ENCODE results near the gene SLC7A10. TPM values are rescaled to one million over a fixed set of nuclear protein-coding genes. Genes with fewer than 3 reads are reported as not detected.
A peak's percentile ranks its signal among the peaks of the same experiment; 100 is the strongest.
"Not testable (repeated sequence)": the region's sequence is repeated elsewhere in the genome, so short reads cannot be mapped to it uniquely, and the experiment has no call there.

SLC7A10 gene
- total RNA-seq, 1 experiment from 2014 or later = not detected

DNA sequence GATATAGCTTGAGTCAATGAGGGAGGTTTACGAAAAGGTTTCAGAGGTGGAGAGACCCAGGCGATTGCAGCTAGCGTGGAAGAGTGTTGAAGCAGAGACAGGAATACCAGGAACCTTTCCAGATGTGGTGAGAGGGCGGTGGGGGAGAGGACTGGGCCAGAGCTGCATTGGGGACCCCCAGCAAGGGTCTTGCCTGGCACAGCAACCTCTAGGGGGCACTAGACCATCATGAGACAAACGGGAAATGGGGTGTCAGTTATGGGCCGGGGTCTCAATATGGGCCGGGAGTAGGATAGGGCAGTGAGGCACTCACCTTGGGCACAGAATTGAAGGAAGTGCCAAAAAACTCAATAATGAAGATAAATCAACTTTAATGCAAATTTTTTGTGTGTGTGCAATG is 33.6 kb downstream of the SLC7A10 start:
- H3K9me3 ChIP-seq = no peaks in the 10 kb centered on the region
- DNase-seq = no peak
- H3K4me3 ChIP-seq = no peak overlapping the region
- peaks cover 8% of the 10 kb centered on the region for H3K36me3 ChIP-seq
- no peaks in the 10 kb centered on the region for H3K27me3 ChIP-seq

DNA sequence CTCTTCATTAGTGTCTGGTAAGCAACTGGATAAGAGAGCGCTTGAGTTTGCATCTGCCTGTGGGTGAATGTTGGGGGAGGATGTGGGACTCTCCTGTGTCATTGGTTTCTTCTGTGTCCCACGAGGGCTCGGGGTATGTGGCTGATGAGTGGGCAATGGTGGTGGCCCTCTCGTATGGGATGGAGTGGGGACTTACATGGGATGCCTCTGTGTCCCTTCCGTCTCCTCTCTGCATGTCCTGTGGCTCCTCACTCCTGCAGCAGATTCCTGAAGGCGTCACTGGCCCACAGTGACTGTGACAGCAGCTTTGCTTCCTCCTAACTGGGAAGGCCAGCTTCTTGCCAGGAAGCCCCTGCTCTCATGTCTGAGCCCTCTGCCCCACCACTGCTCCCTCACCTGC is 34.1 kb downstream of the SLC7A10 start:
- no peak for DNase-seq
- Histone ChIP-seq H3K36me3 (peaks cover 3% of the 10 kb centered on the region), H3K9me3 (no peaks in the 10 kb centered on the region), H3K27me3 (no peaks in the 10 kb centered on the region), H3K4me3 (no peak overlapping the region)

DNA sequence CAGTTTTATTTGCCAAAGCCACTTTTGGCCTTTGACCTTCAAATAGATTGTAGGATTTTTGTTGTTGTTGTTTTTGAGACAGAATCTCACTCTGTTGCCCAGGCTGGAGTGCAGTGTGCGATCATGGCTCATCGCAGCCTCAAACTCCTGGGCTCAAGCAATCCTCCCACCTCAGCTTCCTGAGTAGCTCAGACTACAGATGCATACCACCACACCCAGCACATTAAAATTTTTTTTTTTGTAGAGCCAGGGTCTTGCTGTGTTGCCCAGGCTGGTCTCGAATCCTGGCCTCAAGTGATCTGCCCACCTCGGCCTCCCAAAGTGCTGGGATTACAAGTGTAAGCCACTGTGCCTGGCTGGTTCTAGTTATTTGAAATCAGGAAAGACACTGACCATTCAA is 34.6 kb downstream of the SLC7A10 start:
- not testable (repeated sequence) for H3K27me3 ChIP-seq, H3K36me3 ChIP-seq, H3K9me3 ChIP-seq, DNase-seq, H3K4me3 ChIP-seq

DNA sequence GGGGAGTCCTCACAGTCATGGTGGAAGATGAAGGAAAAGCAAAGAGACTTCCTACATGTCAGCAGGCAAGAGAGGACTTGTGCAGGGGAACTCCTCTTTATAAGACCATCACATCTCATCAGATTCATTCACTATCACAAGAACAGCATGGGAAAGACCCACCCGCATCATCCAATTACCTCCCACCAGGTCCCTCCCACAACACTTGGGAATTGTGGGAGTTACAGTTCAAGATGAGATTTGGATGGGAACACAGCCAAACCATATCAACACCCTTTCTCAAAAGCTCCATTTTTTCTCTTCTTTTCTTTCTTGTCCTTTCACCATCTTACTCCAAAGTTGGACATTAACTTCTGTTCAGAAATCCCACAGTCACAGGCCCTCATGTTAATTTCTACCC is 36.2 kb downstream of the SLC7A10 start:
- Histone ChIP-seq H3K36me3 (no peaks in the 10 kb centered on the region), H3K4me3 (no peak overlapping the region), H3K27me3 (no peaks in the 10 kb centered on the region), H3K9me3 (no peaks in the 10 kb centered on the region)
- no peak for DNase-seq

DNA sequence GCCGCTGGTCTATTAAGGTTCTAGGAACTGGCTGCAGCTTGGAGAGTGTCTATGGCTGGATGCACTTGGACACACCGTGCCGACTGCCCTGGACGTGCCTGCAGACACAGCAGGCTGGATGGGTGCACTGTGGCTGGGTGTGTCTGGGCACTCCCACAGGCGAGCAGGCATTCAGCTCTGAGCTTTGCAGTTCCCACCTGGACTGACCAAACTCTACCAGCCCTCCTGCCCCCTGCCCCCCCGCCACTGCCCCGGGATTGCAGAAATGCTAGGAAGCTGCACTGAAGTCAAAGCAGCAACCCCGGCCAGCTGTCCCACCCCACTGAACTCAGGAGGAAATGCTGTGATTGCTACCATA is 38.5 kb downstream of the SLC7A10 start:
- Histone ChIP-seq H3K4me3 (no peak overlapping the region), H3K9me3 (no peaks in the 10 kb centered on the region), H3K27me3 (no peaks in the 10 kb centered on the region), H3K36me3 (no peaks in the 10 kb centered on the region)
- DNase-seq = no peak

DNA sequence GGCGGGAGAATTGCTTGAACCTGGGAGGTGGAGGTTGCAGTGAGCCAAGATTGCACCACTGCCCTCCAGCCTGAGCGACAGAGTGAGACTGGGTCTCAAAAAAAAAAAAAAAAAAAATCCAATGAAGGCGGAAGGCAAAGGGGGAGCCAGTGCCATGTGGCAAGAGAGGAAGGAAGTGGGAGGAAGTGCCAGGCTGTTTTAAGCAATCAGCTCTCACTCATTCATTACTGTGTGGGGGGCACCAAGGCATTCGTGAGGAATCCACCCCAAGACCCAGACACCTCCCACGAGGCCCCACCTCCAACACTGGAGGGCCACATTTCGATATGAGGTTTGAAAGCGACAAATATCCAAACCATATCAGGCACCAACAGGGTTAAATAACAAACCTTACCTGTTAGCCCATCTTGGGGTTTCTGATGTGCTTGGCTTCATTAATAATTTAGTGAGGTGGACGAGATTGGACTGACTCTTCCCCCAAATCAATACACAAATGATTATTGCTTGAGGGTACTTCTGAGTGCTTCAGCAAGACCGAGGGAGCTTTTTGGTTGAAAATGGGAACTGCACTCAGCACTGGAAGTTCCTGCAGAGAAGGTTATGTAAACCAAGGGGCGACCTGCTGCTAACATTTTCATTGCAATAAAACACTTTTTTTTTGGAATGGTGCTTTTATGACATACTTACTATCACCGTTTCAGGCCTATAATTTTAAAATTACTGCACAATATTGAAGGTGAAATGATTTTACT is 39.0 kb downstream of the SLC7A10 start:
- Histone ChIP-seq H3K9me3 (no peaks in the 10 kb centered on the region), H3K4me3 (no peak overlapping the region), H3K27me3 (no peaks in the 10 kb centered on the region), H3K36me3 (no peaks in the 10 kb centered on the region)
- no peak for DNase-seq

DNA sequence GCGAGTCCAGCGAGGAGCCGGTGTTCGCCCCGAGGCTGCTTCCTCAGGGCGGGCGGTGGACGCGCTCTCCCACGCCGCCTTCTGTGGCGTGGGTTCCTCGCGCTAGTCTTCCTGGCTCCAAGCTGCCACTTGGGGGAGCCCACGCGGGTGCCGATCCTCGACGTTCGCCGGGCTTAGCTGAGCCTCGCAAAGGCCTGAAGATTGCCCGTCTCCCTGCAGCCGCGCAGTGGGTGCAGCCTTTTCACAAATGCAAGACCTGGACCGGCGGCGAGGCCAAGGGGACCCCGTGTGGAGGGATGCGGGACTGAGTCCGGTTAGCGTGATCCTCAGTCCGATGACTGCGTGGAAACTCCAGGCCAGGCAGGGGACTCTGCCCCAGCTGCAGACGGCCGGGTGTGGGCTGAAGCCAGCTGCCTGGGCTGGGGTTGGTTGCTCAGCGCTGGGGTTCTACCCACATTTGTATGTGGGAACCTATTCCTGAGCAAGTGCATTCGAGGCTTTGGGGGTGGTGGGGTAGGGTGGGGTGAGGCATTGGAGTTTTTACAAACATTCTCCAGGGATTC is 48.2 kb downstream of the SLC7A10 start:
- Histone ChIP-seq H3K4me3 (peak overlapping the region; percentile 42), H3K36me3 (no peaks in the 10 kb centered on the region), H3K9me3 (no peaks in the 10 kb centered on the region), H3K27me3 (no peaks in the 10 kb centered on the region)
- peak; percentile 76 for DNase-seq

DNA sequence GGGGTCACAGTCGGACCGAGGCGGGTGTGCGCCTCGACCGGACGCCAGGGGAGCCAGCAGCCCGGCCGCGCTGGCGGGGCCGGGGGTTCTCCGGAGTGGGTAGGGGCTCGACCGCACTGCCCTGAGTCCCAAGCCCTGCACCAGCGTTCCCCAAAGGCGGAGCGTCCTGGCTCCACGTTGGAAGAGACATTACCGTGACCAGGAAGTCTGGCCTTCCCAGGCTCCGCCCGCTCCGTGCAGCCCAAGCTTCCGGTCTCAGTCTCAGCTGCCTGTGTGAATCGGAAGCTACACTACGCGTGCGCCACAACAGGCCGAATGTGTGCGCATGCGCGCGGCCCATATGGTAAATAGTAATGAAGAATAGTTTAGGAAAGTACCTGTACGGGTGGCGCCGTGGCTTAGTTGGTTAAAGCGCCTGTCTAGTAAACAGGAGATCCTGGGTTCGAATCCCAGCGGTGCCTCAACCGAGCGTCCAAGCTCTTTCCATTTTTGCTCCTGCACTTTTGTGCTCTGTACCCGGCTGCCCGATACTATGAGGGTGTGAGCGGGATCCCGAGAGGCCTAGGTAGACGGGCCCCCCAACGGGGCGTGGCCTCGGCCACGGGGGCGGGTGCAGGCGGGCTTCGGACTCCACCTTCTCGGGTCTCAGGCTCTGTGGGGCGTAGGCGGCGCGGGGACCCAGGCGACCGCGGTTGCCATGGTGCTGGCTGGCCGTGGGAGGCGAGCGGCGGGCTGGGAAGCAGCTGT is 48.8 kb downstream of the SLC7A10 start:
- no peaks in the 10 kb centered on the region for H3K27me3 ChIP-seq

DNA sequence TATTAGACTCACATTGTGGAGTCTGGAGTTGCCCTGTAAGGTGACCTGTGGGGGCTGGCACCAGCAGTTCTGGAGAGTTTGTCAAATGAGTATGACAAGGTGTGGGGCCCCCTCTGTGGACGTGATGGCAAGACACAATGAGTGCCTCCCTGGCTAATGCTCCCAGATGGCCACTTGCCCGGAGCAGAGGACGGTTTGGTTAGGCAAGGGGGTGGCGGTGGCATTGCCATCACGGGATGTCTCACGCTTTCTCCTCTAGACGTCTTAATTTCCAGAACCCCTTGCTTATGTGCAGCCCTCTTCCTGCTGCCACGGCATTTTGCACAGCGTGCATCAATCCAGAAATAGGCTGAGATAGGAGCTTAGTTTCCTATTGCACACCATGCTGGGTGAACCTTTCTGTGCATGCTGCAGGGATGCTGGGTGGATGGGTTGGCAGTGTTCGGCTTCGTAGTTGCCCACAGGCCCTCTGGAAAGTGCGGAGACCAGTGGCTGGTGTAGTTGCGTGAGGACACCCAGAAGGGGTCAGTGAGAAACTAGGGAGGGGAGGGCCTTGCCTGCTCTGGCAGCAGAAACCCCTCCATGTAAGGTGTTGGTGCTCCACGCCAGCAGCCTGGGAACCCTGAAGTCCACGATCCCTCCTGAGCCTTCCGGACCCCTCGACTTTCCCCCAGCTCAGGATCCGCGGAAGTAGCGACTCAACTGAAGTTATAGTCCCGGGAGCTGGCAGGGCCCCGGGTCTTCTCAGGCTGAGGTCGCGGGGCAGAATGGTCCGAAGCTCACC is 49.6 kb downstream of the SLC7A10 start:
- Histone ChIP-seq H3K9me3 (no peaks in the 10 kb centered on the region), H3K27me3 (no peaks in the 10 kb centered on the region), H3K4me3 (peak overlapping the region; percentile 83), H3K36me3 (no peaks in the 10 kb centered on the region)
- peak; percentile 57 for DNase-seq

More for the DNA sequence above, 48.8 kb downstream of the SLC7A10 start:
- no peaks in the 10 kb centered on the region for H3K36me3 ChIP-seq
- H3K9me3 ChIP-seq = no peaks in the 10 kb centered on the region
- DNase-seq = peak; percentile 100
- H3K4me3 ChIP-seq = peak overlapping the region; percentile 83

DNA sequence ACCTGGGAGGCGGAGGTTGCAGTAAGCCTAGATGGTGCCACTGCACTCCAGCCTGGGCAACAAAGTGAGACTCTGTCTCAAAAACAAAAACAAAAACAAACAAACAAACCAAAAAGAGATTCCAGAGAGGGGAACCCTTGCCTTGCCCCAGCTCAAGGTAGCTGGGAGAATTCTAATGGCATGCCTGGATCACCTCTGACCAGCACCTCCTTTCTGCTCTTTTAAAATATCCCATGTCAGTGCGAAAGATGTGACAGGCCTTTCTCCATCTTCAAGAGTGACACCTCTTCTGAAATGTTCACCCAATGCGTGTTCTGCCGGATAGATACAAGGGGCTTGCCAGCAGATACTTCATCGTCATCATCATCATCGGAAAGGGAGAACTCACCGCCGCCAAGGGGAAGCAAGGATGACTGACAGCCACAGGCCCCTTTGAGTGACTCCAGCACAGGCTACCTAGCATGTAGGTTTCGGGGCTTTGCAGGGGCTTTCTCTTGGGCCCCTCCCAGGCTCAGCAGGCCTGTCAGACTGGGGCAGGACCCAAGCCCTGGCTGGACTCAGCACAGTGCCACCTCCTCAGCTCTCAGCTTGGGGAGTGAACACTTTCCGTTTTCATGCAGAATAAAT is 50.4 kb downstream of the SLC7A10 start:
- H3K9me3 ChIP-seq = no peaks in the 10 kb centered on the region
- no peak for DNase-seq
- H3K27me3 ChIP-seq = no peaks in the 10 kb centered on the region
- no peak overlapping the region for H3K4me3 ChIP-seq
- H3K36me3 ChIP-seq = no peaks in the 10 kb centered on the region

DNA sequence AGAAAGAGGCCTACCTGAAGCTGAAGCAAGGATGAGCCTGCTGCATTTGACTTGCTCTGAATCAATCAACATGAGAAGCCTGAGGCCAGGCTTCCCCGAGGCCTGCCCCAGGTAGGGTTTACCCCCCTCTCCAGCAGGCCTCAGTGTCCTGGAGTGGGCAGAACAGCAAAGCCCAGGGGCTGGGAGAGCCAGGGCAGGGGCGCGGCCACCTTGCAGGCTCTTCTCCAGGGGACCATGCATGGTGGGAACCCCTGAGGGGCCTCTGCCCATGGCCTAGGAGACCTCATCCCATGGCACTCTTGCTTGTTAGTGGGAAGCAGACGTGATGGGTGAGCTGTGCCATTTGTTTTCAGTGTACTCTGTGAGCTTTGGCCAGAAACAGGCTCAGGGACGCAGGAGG is 51.5 kb downstream of the SLC7A10 start:
- Histone ChIP-seq H3K36me3 (no peaks in the 10 kb centered on the region), H3K27me3 (no peaks in the 10 kb centered on the region), H3K9me3 (no peaks in the 10 kb centered on the region), H3K4me3 (no peak overlapping the region)
- no peak for DNase-seq

DNA sequence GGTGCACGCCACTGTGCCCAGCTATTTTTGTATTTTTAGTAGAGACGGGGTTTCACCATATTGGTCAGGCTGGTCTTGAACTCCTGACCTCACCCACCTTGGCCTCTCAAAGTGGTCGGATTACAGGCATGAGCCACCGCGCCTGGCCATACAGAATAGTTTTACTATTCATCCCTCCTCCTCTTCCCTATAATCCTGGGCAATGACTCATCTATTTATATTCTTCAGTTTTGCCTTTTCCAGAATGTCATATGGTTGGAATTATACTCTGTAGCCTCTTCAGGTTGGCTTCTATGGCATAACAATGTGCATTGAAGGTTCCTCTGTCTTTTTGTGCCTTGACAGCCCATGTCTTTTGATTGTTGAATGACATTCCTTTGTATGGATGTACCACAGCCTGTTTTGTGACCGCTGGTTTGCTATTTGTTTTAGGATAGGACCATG is 53.7 kb downstream of the SLC7A10 start:
- peak; percentile 72 for DNase-seq
- H3K4me3 ChIP-seq = no peak overlapping the region

DNA sequence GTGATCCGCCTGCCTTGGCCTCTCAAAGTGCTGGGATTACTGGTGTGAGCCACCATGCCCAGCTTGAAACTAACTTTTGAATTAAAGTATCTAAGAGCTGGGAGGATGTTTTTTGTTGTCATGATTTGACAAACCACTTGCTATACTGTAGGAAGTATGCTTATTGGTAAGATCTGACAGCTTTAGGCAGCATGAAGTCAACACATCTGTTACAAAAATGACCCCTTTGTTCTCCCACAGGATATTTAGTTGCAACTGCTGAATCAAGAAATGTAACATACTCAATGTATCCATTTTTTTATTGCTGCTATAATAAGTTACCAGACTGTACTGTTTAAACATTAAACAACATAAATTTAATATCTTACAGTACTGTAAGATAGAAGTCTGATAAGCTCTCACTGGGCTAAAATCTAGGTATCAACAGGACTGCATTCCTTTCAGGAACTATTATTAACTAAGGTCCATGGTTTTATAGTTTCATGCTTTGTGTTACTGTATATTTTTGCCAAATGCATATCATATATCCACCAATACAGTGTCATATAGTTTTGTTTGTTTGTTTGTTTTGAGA is 54.3 kb downstream of the SLC7A10 start:
- Histone ChIP-seq H3K9me3 (peaks cover 13% of the 10 kb centered on the region), H3K36me3 (no peaks in the 10 kb centered on the region), H3K27me3 (no peaks in the 10 kb centered on the region), H3K4me3 (no peak overlapping the region)
- DNase-seq = no peak

More for the DNA sequence above, 53.7 kb downstream of the SLC7A10 start:
- Histone ChIP-seq H3K9me3 (peaks cover 13% of the 10 kb centered on the region), H3K27me3 (no peaks in the 10 kb centered on the region), H3K36me3 (no peaks in the 10 kb centered on the region)

DNA sequence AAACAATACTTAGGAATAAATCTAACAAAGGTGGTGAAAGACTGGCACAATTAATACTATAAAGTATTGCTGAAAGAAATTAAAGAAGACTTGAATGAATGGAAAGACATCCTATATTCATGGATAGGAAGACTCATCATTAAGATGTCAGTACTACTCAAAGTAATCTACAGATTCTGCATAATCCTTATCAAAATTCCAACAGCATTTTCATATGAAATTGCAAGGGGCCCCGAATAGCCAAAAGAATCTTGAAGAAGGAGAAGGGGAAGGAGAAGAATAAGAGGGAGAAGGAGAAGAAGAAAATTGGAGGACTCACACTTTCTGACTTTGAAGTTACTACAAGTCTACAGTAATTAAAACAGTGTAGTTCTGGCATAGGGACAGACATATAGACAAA is 57.1 kb downstream of the SLC7A10 start:
- Histone ChIP-seq H3K27me3 (no peaks in the 10 kb centered on the region), H3K9me3 (peaks cover 13% of the 10 kb centered on the region), H3K4me3 (no peak overlapping the region), H3K36me3 (no peaks in the 10 kb centered on the region)
- no peak for DNase-seq

DNA sequence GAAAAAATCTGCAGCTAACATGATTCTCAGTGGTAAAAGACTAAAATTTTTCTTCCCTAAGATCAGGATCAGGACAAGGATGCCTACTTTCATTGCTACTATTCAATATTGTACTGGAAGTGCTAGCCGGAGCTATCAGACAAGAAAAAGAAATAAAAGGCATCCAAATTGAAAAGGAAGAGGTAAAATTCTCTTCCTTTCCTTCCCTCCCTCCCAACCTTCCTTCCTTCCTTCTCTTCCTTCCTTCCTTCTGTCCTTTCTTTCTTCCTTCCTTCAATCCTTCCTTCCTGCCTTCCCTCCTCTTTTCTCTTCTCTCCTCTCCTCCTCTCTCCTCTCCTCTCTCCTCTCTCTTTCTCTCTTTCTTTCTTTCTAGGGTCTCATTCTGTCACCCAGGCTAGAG is 58.2 kb downstream of the SLC7A10 start:
- Histone ChIP-seq H3K4me3 (no peak overlapping the region), H3K27me3 (no peaks in the 10 kb centered on the region), H3K9me3 (peaks cover 13% of the 10 kb centered on the region), H3K36me3 (no peaks in the 10 kb centered on the region)
- DNase-seq = no peak

DNA sequence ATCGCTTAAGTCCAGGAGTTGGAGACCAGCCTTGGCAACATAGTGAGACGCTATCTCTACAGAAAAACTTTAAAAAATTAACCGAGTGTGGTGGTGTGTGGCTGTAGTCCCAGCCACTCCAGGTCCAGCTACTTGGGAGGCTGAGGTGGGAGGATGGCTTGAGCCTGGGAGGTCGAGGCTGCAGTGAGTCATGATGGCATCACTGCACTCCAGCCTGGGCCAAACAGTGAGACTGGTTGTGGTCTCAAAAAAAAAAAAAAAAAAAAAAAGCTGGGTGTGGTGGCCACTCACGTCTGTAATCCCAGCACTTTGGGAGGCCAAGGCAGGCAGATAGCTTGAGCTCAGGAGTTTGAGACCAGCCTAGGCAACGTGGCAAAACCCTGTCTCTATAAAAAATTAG is 59.6 kb downstream of the SLC7A10 start:
- H3K36me3 ChIP-seq, H3K27me3 ChIP-seq, H3K4me3 ChIP-seq: not testable (repeated sequence)
- H3K9me3 ChIP-seq = peaks cover 13% of the 10 kb centered on the region
- peak; percentile 44 for DNase-seq
